ENCODE data around the gene ARSB. TPM values are rescaled to one million over a fixed set of nuclear protein-coding genes. Genes with fewer than 3 reads are reported as not detected.

ARSB gene
- total RNA-seq, 4 donors from 2014 or later, result 10.0 to 17.4 (median 13.9) TPM

DNA sequence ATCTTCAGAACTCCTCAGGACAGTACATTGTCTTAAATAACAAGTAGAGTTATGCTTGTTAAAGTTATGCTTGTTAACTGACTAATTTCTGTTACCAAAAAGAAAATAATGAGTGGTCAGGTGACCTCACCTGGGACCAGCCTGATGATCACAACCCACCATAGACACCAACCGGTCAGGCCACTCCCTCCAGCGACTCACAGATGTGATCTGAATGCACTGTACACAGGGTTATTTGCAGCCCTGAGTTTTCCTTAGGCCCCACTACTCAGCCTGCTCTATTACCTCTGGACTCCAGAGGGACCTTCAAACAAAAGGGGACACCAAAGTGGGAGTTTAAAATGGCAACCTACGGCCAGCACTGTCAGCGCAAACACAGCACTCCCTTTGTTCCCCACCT lies 55.3 kb downstream of the ARSB start:
- H3K4me3 ChIP-seq (replicated peaks in 1 of 3), result no peak overlapping the region

DNA sequence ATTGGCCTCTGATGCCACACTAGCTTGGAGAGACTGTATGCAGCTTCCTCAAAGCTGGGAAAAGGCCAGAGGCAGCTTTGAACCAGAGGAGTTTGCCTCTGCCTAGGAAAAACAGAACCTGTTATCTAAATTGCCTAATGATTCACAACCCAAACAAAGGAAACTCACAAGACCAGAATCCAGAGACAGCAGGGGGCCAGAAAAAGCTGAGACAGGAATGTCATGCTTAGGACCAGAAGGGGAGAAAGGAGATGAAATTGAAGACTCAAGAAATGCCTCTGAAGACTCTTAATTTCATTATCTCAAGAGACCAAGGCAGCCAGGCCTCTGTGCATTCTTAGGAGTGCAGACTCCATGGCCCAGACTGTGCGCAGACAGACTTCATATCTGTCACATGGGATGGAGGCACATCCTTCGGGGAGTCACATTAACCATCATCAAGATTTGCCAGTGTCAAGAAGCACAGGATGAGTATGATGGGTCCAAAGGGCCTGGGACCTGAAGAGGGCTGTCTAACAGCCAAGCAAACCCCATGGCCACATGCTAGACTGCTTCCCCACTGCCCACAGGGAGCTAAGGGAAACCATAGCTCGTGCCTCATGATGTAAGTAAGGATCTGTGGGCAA lies 57.3 kb downstream of the ARSB start:
- WGBS, 2 donors, result 95 to 100% methylated on average over 3 of the region's 3 CpGs
- Histone ChIP-seq H3K4me3 (replicated peaks in 1 of 3) (no peak overlapping the region), H3K27me3 (no peaks in the 10 kb centered on the region), H3K9me3 (no peaks in the 10 kb centered on the region), H3K27ac (no peak overlapping the region), H3K4me1 (no peaks in the 10 kb centered on the region), H3K36me3 (no peaks in the 10 kb centered on the region)
- no peak for TF ChIP-seq POLR2A (IDR thresholded peaks at IDR 0.05)
- TF ChIP-seq, protein P1, sequence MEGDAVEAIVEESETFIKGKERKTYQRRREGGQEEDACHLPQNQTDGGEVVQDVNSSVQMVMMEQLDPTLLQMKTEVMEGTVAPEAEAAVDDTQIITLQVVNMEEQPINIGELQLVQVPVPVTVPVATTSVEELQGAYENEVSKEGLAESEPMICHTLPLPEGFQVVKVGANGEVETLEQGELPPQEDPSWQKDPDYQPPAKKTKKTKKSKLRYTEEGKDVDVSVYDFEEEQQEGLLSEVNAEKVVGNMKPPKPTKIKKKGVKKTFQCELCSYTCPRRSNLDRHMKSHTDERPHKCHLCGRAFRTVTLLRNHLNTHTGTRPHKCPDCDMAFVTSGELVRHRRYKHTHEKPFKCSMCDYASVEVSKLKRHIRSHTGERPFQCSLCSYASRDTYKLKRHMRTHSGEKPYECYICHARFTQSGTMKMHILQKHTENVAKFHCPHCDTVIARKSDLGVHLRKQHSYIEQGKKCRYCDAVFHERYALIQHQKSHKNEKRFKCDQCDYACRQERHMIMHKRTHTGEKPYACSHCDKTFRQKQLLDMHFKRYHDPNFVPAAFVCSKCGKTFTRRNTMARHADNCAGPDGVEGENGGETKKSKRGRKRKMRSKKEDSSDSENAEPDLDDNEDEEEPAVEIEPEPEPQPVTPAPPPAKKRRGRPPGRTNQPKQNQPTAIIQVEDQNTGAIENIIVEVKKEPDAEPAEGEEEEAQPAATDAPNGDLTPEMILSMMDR (IDR thresholded peaks at IDR 0.05), result no peak
- intact Hi-C loops (cut with DNase I), result no loop called here
- DNase-seq, result no peak

More for the DNA sequence above, 55.3 kb downstream of the ARSB start:
- TF ChIP-seq, protein P1 (IDR thresholded peaks at IDR 0.05), result no peak
- no peak for TF ChIP-seq POLR2A (IDR thresholded peaks at IDR 0.05)
- no peaks in the 10 kb centered on the region for H3K9me3 ChIP-seq
- H3K27me3 ChIP-seq, result no peaks in the 10 kb centered on the region
- H3K36me3 ChIP-seq, result no peaks in the 10 kb centered on the region
- 95 to 99% methylated on average over 4 of the region's 4 CpGs for WGBS, 2 donors
- no peak for DNase-seq
- H3K27ac ChIP-seq, result no peak overlapping the region
- H3K4me1 ChIP-seq, result no peaks in the 10 kb centered on the region
- intact Hi-C loops (cut with DNase I), result no loop called here

DNA sequence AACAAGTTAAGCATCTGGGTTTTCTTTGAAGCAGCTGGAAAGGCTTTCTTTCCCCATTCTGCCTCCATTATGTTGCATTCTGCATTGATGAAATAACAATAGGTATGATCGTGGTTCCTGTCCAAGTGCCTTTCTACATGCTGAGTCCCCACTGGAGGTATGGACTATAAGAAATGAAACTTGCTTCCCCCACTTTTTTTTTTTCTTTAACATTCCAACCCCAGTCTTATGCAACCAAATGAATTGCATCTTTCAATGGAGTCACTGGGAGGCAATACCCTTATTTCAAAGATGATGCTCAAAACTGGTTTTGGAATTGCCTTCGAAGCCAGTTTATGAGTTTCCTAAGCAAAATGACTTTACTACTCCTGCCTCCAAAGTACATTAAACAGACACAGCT lies 58.9 kb downstream of the ARSB start:
- Histone ChIP-seq H3K27ac (no peak overlapping the region), H3K4me3 (replicated peaks in 1 of 3) (no peak overlapping the region), H3K36me3 (no peaks in the 10 kb centered on the region), H3K9me3 (no peaks in the 10 kb centered on the region), H3K4me1 (no peaks in the 10 kb centered on the region), H3K27me3 (no peaks in the 10 kb centered on the region)
- intact Hi-C loops (cut with DNase I), result no loop called here
- WGBS, 2 donors, result 95 to 96% methylated on average over 2 of the region's 2 CpGs
- no peak for TF ChIP-seq POLR2A (IDR thresholded peaks at IDR 0.05)
- TF ChIP-seq, protein P1 (IDR thresholded peaks at IDR 0.05), result no peak
- no peak for DNase-seq

DNA sequence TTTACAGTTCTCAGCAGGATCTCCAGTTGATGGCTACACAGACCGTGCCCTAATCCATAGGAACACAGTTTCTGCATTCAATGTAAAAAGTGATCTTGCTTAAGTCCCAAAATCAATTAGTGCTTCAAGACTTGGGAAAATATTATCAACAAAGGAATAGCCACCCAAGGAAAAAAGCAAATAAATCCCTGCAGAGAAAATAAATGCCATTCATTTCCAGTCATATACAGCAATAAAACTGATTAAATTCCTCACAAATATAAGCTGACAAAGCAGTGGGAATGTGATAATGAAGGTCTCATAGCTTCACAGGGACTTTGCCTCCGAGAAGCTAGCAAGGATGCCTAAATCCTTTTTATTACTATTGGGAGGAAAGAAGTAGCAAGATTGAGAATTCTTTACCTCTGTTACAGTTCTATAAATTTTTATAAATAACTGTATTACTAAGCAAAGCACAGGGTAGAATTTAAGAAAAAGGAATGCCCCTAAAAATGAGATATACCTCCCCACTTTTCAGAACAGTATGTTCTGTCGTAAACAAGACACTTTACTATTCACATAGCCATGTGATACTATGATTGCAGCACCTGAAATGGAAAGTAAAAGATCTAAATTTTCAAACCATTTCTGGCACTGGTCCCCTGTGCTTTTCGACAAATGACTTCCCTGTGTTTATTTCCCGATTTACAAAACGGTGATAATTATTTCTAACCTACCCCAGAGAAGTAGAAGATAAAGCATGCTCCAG lies 59.8 kb downstream of the ARSB start:
- H3K36me3 ChIP-seq, result no peaks in the 10 kb centered on the region
- WGBS, 2 donors, result 88 to 94% methylated on average over 6 of the region's 6 CpGs
- TF ChIP-seq POLR2A (IDR thresholded peaks at IDR 0.05), result no peak
- TF ChIP-seq, protein P1 (IDR thresholded peaks at IDR 0.05), result no peak
- intact Hi-C loops (cut with DNase I), result no loop called here
- no peaks in the 10 kb centered on the region for H3K4me1 ChIP-seq
- no peaks in the 10 kb centered on the region for H3K27me3 ChIP-seq
- no peaks in the 10 kb centered on the region for H3K9me3 ChIP-seq
- no peak overlapping the region for H3K27ac ChIP-seq
- H3K4me3 ChIP-seq (replicated peaks in 1 of 3), result no peak overlapping the region
- no peak for DNase-seq

DNA sequence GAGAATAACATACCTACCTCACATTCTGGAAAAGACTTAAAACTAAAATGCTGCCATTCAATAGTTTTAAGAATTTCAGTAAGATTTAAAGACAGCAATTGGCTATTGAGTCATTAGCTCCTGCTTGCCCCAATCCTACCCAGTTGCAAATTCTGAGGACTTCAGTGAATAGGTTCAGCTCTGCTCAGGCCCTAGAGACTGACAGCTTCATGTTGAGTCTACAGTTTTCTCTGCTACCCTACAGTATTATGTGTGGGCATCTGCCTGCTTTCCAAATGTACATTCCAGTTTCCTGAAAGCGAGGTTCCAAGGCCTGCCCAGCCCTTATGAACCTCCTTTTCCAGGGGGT lies 61.5 kb downstream of the ARSB start:
- Histone ChIP-seq H3K4me1 (no peaks in the 10 kb centered on the region), H3K36me3 (no peaks in the 10 kb centered on the region), H3K27ac (no peak overlapping the region), H3K9me3 (no peaks in the 10 kb centered on the region), H3K4me3 (replicated peaks in 1 of 3) (no peak overlapping the region), H3K27me3 (no peaks in the 10 kb centered on the region)
- intact Hi-C loops (cut with DNase I), result no loop called here
- 92 to 100% methylated on average over 1 of the region's 1 CpG for WGBS, 2 donors
- TF ChIP-seq, protein P1 (IDR thresholded peaks at IDR 0.05), result no peak
- TF ChIP-seq POLR2A (IDR thresholded peaks at IDR 0.05), result no peak
- DNase-seq, result no peak
